ENCODE results near the gene ANKZF1.

Gene ANKZF1

DNA sequence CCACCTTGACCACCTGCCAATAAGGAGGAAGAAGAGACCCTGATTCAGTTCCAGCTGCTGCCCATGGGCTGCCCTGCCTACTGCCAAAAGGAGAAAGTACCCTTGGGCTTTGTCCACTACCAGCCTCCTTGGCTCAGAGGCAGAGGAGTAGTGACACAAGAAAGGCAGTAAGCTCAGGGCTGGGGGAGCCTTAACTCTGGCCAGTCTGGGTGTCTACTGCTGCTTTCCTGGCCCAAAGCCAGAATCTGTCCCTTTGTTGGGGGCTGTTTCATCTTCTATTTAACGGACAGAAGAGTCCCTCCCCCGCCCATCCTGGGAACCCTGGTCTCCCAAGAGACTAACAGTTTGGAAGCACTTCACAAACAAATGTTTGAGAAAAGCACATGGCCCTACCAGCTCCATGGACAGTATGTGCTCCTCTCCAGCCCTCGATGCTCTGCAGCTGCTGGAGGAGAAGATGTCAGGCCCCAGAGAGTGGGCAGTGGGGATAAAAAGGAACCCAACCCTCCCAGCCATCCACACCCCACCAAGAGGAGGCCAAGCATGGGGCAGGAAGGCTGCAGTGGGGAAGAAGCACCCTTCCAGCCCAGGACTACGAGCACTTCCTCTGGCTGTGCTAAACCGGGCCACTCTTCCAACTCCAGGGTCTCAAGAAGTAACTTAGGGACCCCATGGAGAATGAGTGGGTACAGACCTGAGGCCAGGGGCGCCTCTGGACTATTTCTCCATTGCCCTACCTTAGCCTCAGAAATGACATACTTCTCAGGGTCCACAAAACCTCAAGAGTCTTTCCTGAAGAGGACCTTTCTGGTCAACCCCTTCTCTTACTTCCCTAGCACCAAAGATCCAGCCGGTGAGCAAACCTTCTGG lies 1.3 kb upstream of the ANKZF1 start:
- DNase-seq, result peak in 1 of 3 donors; percentile 42

DNA sequence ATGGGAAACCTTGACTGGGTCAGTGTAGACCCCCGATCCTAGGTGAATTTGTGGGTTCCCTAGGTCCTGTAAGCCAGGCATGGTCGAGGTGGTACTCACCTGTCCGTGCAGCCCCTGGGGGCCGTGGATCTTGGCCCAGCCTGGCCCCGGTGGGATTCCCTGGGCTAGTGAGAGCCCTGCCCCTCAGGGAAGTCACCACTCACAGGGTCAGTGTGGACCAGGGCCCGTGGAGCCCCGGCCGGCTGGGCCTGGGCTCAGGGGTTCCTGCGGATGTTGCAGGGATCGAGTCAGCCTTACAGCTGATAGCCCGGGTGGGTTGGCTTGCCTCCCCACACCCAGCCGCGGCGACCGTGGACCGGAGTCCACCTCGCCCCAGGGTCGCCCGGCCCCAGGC lies 698 bp upstream of the ANKZF1 start:
- no peak for DNase-seq

GRCh38 chr2:219230059-219230540 lies 494 bp downstream of the ANKZF1 start:
- DNase-seq, result peak in 2 of 3 donors; percentile 44 to 54

- DNase-seq, result no peak
These were observed 4.7 kb downstream of the ANKZF1 start for GRCh38 chr2:219234331-219234730.

GRCh38 chr2:219243291-219243761 lies 13.7 kb downstream of the ANKZF1 start:
- peak; percentile 62 to 70 (median 62) for DNase-seq

- no peak for DNase-seq
These were observed 15.2 kb downstream of the ANKZF1 start for GRCh38 chr2:219244789-219245147.

GRCh38 chr2:219245148-219245898 lies 15.7 kb downstream of the ANKZF1 start, which contains the start of the genes GLB1L and STK16:
Gene GLB1L, minus strand, starts transcription at chr2:219245444. Its CDS starts 1,871 bp downstream, at chr2:219243573.
Gene STK16, plus strand, starts transcription at chr2:219245479. Its CDS starts 521 bp downstream, at chr2:219246000.
- DNase-seq, result peak; percentile 93 to 96 (median 96)

DNA sequence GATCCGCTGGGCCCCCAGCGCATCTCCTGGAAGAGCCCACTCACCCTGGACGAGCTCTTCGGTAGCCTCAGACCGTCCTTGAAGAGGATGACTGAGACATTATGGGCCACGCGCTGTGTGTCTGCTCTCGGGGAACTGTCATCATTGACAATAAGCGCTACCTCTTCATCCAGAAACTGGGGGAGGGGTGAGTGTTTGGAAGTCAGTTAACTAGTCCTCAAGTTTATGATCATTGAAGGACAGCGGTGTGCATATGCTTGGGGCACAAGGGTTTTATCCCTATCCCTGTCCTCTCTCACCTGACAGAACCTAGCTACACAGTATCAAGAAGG lies 16.3 kb downstream of the ANKZF1 start:
- DNase-seq, result no peak

- no peak for DNase-seq
These were observed 17.0 kb downstream of the ANKZF1 start for GRCh38 chr2:219246559-219246958.

DNA sequence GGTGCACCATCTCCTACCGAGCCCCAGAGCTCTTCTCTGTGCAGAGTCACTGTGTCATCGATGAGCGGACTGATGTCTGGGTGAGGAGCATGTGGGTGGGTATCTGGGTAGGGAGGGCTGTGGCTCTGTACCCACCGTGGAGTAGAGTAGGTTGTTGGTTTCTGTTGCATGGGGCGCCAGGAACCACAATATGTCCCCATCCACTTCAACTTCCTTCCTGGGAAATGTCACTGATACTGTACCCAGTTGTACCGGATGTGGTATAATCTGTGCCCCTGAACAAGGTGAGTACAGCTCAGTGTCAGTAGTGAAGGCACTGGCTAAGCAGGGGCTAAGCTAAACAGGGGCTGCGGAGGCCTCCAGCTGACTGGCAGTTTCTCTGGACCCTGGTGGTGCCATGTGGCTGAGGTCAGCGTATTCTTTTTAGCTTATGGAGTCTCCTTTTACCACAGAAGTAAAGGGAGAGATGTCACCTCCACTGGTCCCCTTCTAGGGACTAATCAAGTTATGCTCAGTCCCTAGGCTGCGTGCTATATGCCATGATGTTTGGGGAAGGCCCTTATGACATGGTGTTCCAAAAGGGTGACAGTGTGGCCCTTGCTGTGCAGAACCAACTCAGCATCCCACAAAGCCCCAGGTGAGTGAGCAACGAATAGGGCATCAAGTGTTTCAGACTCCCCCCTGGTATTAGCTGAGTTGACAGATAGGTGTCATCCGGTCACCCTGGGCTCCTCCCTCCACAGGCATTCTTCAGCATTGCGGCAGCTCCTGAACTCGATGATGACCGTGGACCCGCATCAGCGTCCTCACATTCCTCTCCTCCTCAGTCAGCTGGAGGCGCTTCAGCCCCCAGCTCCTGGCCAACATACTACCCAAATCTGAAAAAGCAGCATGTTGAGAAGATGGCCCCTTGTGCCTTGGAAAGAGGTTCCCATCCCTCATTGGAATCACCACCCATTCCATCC lies 18.4 kb downstream of the ANKZF1 start:
- DNase-seq, result no peak

- no peak for DNase-seq
These were observed 19.2 kb downstream of the ANKZF1 start for GRCh38 chr2:219248845-219249202.

GRCh38 chr2:219249203-219249980 lies 19.8 kb downstream of the ANKZF1 start:
- peak in 1 of 3 donors; percentile 45 for DNase-seq

DNA sequence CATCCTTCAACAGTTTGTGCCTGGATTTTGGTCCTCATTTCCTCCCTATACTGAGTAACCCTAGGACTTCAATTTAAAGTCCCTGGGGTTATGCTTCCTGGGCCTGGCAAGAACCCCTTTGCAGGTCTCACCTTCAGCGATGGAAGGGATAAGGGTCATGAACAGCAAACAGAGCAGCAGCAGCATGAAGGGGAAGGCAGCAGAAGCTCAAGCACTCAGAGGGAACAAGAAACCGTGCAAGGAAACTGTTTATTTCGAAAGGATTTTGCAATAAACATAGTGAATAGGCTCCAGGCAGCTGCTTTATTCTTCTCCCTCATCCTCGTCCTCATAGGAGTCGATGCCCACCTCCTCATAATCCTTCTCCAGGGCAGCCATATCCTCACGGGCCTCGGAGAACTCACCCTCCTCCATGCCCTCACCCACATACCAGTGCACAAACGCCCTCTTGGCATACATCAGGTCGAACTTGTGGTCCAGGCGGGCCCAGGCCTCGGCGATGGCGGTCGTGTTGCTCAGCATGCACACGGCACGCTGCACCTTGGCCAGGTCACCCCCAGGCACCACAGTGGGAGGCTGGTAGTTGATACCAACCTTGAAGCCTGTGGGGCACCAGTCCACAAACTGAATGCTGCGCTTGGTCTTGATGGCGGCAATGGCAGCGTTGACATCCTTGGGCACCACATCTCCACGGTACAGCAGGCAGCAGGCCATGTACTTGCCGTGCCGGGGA lies 20.6 kb downstream of the ANKZF1 start:
- DNase-seq, result no peak

GRCh38 chr2:219251656-219252055 lies 22.1 kb downstream of the ANKZF1 start:
- peak; percentile 29 to 37 (median 32) for DNase-seq

- no peak for DNase-seq
These were observed 22.5 kb downstream of the ANKZF1 start for GRCh38 chr2:219252084-219252483.

- no peak for DNase-seq
These were observed 22.9 kb downstream of the ANKZF1 start for GRCh38 chr2:219252570-219252899.

- DNase-seq, result peak in 2 of 3 donors; percentile 39 to 48
These were observed 23.5 kb downstream of the ANKZF1 start, which contains the start of gene TUBA4B for GRCh38 chr2:219252900-219253752. Gene TUBA4B, plus strand, starts transcription at chr2:219253243. Its CDS starts 165 bp downstream, at chr2:219253408.

- peak; percentile 87 to 96 (median 92) for DNase-seq
These were observed 24.4 kb downstream of the ANKZF1 start, which contains the start of gene TUBA4A for GRCh38 chr2:219253753-219254589. Gene TUBA4A, minus strand, starts transcription at chr2:219253918. Its CDS starts 60 bp downstream, at chr2:219253858.
